ENCODE data around the gene PTPRU. TPM values are rescaled to one million over a fixed set of nuclear protein-coding genes. Genes with fewer than 3 reads are reported as not detected.
A peak's percentile ranks its signal among the peaks of the same experiment; 100 is the strongest.

Gene PTPRU
- total RNA-seq, 1 donor from 2014 or later = 92.5 TPM

DNA sequence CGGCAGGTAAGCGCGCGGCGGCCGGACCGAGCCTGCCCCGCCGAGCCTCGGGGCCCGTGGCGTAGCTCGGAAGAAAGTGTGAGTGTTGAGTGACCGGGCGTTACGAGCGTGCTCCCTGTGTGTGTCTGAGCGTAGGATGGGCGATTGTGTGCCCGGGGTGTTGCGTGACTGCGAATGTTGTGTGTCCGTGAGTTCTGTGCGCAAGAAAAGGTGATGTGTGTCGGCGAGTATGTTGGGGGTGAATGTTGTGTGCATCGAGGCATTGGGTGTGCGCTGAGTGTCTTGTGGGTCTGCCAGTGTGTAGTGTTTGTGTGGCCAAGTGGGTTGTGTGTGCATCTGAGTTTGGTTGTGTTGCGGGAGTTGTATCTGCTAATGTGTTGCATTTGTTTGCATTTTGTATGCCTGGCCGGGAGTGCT is 398 bp downstream of the PTPRU start:
- H3K27me3 Mint-ChIP-seq (ENCODE audit: unreplicated experiment) = peaks cover 18% of the 10 kb centered on the region
- H3K36me3 Mint-ChIP-seq (ENCODE audit: unreplicated experiment) = peaks cover 6% of the 10 kb centered on the region
- H3K4me3 Mint-ChIP-seq (ENCODE audit: unreplicated experiment) = peak overlapping the region; percentile 95
- H3K27ac Mint-ChIP-seq (ENCODE audit: unreplicated experiment) = peak overlapping the region; percentile 73
- H3K4me1 Mint-ChIP-seq (ENCODE audit: low read depth, unreplicated experiment) = peaks cover 31% of the 10 kb centered on the region
- no peak for DNase-seq
- H3K9me3 Mint-ChIP-seq (ENCODE audit: unreplicated experiment) = peaks cover 14% of the 10 kb centered on the region
- TF ChIP-seq, protein P1, sequence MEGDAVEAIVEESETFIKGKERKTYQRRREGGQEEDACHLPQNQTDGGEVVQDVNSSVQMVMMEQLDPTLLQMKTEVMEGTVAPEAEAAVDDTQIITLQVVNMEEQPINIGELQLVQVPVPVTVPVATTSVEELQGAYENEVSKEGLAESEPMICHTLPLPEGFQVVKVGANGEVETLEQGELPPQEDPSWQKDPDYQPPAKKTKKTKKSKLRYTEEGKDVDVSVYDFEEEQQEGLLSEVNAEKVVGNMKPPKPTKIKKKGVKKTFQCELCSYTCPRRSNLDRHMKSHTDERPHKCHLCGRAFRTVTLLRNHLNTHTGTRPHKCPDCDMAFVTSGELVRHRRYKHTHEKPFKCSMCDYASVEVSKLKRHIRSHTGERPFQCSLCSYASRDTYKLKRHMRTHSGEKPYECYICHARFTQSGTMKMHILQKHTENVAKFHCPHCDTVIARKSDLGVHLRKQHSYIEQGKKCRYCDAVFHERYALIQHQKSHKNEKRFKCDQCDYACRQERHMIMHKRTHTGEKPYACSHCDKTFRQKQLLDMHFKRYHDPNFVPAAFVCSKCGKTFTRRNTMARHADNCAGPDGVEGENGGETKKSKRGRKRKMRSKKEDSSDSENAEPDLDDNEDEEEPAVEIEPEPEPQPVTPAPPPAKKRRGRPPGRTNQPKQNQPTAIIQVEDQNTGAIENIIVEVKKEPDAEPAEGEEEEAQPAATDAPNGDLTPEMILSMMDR (IDR thresholded peaks at IDR 0.05; ENCODE audit: partially characterized antibody, unreplicated experiment) = no peak

- peaks cover 6% of the 10 kb centered on the region for H3K36me3 Mint-ChIP-seq (ENCODE audit: unreplicated experiment)
- H3K9me3 Mint-ChIP-seq (ENCODE audit: unreplicated experiment) = peaks cover 14% of the 10 kb centered on the region
- H3K27ac Mint-ChIP-seq (ENCODE audit: unreplicated experiment) = peak overlapping the region; percentile 73
- H3K4me1 Mint-ChIP-seq (ENCODE audit: low read depth, unreplicated experiment) = peaks cover 31% of the 10 kb centered on the region
- TF ChIP-seq, protein P1 (IDR thresholded peaks at IDR 0.05; ENCODE audit: partially characterized antibody, unreplicated experiment) = no peak
- DNase-seq = peak; percentile 58
- H3K27me3 Mint-ChIP-seq (ENCODE audit: unreplicated experiment) = peaks cover 18% of the 10 kb centered on the region
- H3K4me3 Mint-ChIP-seq (ENCODE audit: unreplicated experiment) = peak overlapping the region; percentile 95
Measured at GRCh38 chr1:29237129-29237821, 953 bp downstream of the PTPRU start.

- H3K36me3 Mint-ChIP-seq (ENCODE audit: unreplicated experiment) = peaks cover 6% of the 10 kb centered on the region
- H3K27ac Mint-ChIP-seq (ENCODE audit: unreplicated experiment) = peak overlapping the region; percentile 67
- DNase-seq = peak; percentile 68
- H3K4me3 Mint-ChIP-seq (ENCODE audit: unreplicated experiment) = peak overlapping the region; percentile 92
- peaks cover 31% of the 10 kb centered on the region for H3K4me1 Mint-ChIP-seq (ENCODE audit: low read depth, unreplicated experiment)
- TF ChIP-seq, protein P1 (IDR thresholded peaks at IDR 0.05; ENCODE audit: partially characterized antibody, unreplicated experiment) = no peak
- H3K27me3 Mint-ChIP-seq (ENCODE audit: unreplicated experiment) = peaks cover 18% of the 10 kb centered on the region
- peaks cover 14% of the 10 kb centered on the region for H3K9me3 Mint-ChIP-seq (ENCODE audit: unreplicated experiment)
Measured at GRCh38 chr1:29237852-29238619, 1.7 kb downstream of the PTPRU start.

DNA sequence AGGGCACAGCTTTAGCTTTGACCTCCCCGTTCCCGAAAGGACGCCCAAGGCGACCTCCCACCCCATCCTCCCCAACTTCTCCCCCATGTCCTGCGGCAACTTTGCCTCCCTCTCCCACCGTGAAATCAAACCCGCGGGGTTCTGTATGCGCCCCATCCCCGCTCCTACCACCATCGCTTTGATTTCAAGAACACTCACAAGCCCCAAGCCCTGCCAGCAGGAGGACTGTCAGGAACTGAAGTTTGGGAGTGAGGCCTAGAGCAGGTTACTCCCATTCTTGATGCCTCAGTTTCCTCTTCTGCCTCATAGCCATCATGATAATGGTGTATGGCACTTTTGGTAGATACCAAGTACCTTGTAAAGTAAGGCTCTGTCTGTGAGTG is 2.3 kb downstream of the PTPRU start:
- peaks cover 14% of the 10 kb centered on the region for H3K9me3 Mint-ChIP-seq (ENCODE audit: unreplicated experiment)
- DNase-seq = no peak
- H3K4me3 Mint-ChIP-seq (ENCODE audit: unreplicated experiment) = peak overlapping the region; percentile 89
- peaks cover 18% of the 10 kb centered on the region for H3K27me3 Mint-ChIP-seq (ENCODE audit: unreplicated experiment)
- peak overlapping the region; percentile 57 for H3K27ac Mint-ChIP-seq (ENCODE audit: unreplicated experiment)
- TF ChIP-seq, protein P1 (IDR thresholded peaks at IDR 0.05; ENCODE audit: partially characterized antibody, unreplicated experiment) = no peak
- H3K36me3 Mint-ChIP-seq (ENCODE audit: unreplicated experiment) = peaks cover 6% of the 10 kb centered on the region
- peaks cover 31% of the 10 kb centered on the region for H3K4me1 Mint-ChIP-seq (ENCODE audit: low read depth, unreplicated experiment)

GRCh38 chr1:29239142-29239541 is 2.8 kb downstream of the PTPRU start:
- Mint-ChIP-seq H3K27ac (ENCODE audit: unreplicated experiment) (no peak overlapping the region), H3K9me3 (ENCODE audit: unreplicated experiment) (peaks cover 14% of the 10 kb centered on the region), H3K27me3 (ENCODE audit: unreplicated experiment) (peaks cover 18% of the 10 kb centered on the region), H3K4me1 (ENCODE audit: low read depth, unreplicated experiment) (peaks cover 31% of the 10 kb centered on the region), H3K36me3 (ENCODE audit: unreplicated experiment) (peaks cover 6% of the 10 kb centered on the region), H3K4me3 (ENCODE audit: unreplicated experiment) (peak overlapping the region; percentile 89)
- DNase-seq = no peak
- TF ChIP-seq, protein P1 (IDR thresholded peaks at IDR 0.05; ENCODE audit: partially characterized antibody, unreplicated experiment) = no peak
